Kidney epithelial cell (primary cell): ENCODE measurements around the gene SDS. TPM values are rescaled to one million over a fixed set of nuclear protein-coding genes. Genes with fewer than 3 reads are reported as not detected.

Source experiments
- total RNA-seq: library from RNA; depleted of rRNA; stranded (reverse); fragments of >200 nt; gene quantifications from 2 replicates; pipeline ENCODE4 v1.2.3, GENCODE V29; 2015

Gene SDS
- total RNA-seq, 1 donor from 2014 or later, result not detected

Other genes with a start within 250 kb of the SDS start
- 73.9 and 77.6 TPM in 2 replicates for gene DDX54, start 218.4 kb downstream of the SDS start, total RNA-seq
- 33.6 and 36.0 TPM in 2 replicates for gene RITA1, start 218.2 kb downstream of the SDS start, total RNA-seq
- gene TPCN1, start 182.4 kb downstream of the SDS start, total RNA-seq, result 25.8 and 34.9 TPM in 2 replicates
- gene SLC8B1, start 68.8 kb downstream of the SDS start, total RNA-seq, result 40.2 and 41.1 TPM in 2 replicates
- 54.3 and 71.5 TPM in 2 replicates for gene PLBD2, start 45.3 kb downstream of the SDS start, total RNA-seq
- 9.1 and 14.5 TPM in 2 replicates for gene SDSL, start 18.5 kb upstream of the SDS start, total RNA-seq
- gene LHX5, start 68.0 kb upstream of the SDS start, total RNA-seq, result 0.34 and 0.50 TPM in 2 replicates